Measurements from ENCODE around the gene AIFM2.
A peak's percentile ranks its signal among the peaks of the same experiment; 100 is the strongest.
"Not testable (repeated sequence)": the region's sequence is repeated elsewhere in the genome, so short reads cannot be mapped to it uniquely, and the experiment has no call there.

AIFM2 gene

GRCh38 chr10:70145666-70146488 lies 13.3 kb upstream of the AIFM2 start:
- peak; percentile 73 for DNase-seq

DNA sequence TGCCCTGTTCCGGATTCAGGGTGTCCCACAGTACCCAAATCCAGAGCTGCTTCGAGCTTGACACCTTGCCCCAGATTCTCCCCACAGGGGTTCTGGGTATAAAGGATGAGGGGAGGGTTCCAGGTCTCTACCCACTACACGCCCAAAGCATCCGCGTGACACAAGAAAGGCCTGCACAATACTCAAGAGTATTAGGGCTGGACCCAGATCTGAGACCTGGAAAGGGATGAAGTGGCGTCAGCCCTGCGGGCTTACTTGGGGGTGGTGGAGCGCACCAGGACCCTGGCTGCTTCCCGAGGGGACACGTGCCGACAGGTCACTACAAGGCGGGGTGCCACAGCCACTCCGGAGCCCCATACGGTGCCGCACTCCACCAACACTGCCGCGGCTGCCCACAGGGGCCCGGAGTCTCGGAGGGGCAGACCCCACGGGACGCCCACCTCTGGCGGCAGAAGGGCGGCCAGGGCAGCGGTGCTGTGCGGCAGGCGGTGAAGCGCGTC lies 12.6 kb upstream of the AIFM2 start:
- no peak for DNase-seq

GRCh38 chr10:70144372-70145110 lies 11.9 kb upstream of the AIFM2 start:
- no peak for DNase-seq

DNA sequence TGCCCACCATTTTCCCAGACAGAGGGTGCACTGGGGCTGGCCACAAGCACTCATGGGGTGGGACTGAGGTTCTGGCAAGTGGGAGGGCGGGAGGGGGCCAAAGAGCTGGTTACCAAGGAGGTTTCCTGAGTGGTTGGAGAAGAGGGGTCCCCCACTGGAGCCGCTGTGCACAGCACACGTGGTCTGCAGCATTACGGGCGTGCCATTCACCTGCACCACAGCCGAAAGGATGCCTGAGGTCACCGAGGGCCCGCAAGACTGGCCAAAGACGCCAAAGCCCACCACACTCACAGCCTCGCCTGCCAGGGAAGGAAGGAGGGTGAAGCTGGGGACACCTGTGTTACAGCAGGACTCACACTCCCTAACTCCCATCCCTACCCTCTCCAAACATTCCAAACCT lies 9.9 kb upstream of the AIFM2 start:
- no peak for DNase-seq

DNA sequence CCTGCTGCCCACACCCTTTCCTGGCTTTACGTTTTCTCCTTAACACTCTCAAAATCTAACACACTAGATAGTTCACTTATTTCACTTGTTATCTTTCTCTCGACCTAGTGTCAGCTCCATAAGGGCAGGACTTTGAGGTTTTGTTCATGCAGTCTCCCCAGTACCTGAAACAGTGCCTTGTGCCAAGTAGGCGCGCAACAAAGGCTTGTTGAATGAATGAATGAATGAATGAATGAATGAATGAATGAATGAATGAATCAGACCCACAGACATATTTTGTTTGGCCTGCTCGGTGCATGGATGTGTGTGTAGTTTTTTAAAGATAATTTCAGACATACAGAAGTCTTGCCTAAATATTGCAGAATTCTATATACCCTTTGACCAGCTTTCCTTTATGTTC lies 7.7 kb upstream of the AIFM2 start:
- DNase-seq: no peak

GRCh38 chr10:70139997-70140250 lies 7.3 kb upstream of the AIFM2 start:
- no peak for DNase-seq

GRCh38 chr10:70139151-70139996 lies 6.7 kb upstream of the AIFM2 start:
- DNase-seq: no peak

DNA sequence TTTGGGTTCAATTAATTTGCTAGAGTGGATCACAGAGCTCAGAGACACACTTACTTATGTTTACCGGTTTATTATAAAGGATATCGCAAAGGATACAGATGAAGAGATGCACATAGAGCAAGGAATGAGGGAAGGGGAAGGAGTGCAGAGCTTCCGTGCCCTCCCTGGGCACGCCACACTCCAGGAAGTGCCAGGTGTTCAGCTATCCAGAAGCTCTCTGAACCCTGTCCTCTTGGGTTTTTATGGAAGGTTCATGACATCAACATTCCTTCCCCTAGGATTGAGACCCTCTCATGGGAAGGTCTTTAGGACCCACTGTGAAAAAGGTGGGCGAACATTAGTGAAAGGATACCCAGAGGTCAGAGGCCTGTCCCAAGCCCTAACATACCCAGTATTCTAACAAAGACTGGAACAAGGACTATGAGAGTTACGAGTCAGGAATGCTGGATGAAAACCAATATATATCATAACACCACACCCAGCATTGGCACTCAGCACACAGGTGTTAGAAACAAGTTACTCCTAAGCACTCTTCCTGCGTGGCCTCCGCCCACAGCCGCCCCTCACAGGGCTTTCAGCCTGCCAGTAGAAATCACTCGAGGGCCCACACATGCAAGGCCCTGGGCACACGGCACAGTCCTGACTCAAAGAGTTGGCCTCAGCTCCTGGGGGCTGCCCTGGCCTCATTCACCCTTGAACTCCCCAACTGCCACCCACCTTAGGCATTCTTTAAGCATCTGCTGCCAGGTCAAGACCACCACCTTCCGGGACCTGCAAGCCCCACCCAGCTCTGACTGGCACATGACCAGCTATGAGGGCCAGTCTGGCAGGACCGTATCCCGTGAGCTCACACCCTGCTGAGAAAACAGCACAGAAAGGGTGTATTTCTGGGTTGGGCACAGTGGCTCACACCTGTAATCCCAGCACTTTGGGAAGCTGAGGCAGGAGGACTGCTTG lies 5.6 kb upstream of the AIFM2 start:
- no peak for DNase-seq

GRCh38 chr10:70137135-70137534 lies 4.5 kb upstream of the AIFM2 start:
- no peak for DNase-seq

DNA sequence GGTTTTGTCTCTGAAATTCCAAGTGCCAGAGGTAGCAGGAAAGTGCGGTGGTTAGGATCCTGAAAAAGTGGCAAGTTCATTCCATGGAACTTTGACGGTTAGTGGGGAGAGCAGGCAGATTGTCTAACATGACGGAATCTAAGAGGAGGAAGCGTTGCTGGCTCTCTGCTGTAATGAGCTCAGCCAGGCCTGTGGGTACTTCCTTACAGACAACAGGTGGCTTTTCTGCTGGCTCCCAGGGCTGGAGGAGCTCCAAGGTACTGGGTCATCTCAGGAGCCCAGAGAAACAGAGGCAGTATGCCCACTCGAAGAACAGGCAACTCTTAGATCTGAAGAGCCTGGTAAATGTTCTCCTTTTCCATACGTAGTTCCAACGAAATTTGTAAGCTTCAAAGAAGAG lies 3.1 kb upstream of the AIFM2 start:
- DNase-seq: no peak

- no peak for DNase-seq
Observed at GRCh38 chr10:70135046-70135445, 2.4 kb upstream of the AIFM2 start.

GRCh38 chr10:70131560-70131937 lies 1.1 kb downstream of the AIFM2 start:
- DNase-seq: no peak

DNA sequence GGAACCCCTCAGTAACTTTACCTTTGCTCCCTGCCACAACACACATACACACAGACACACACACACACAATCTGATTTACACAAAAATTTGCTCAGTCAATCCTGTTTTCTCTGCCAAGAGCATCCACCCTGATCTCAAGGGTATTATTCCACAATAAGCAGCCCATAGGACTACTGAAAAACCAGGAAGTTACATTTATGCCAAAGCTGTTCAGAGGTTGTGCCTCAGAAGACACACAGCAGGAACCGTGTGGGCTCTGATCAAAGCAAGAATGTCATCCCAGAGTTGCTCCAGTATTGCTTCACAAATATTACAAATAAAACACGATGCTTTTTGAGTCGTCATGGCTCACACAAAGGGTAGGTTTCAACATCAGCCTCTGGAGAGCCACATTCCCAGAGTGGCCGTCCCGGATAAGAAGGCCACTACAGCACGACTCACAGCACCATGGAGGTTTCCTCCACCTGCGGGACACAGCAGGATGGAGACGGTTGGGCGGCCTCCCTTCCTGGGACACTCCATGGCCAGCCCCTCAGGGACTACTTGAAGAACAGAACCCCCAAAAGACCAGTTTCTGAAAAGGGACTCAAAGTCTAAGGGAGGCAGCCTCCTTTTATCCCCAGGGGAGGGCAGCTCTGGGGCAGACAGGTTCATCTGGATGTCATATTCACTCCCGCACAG lies 1.6 kb downstream of the AIFM2 start:
- no peak for DNase-seq

- DNase-seq: no peak
Observed at GRCh38 chr10:70126700-70127395, 5.8 kb downstream of the AIFM2 start.

GRCh38 chr10:70125918-70126552 lies 6.6 kb downstream of the AIFM2 start:
- DNase-seq: no peak

- no peak for DNase-seq
Observed at GRCh38 chr10:70124918-70125317, 7.7 kb downstream of the AIFM2 start.

GRCh38 chr10:70124415-70124814 lies 8.2 kb downstream of the AIFM2 start:
- DNase-seq: no peak

- DNase-seq: no peak
Observed at GRCh38 chr10:70123817-70124216, 8.8 kb downstream of the AIFM2 start.

DNA sequence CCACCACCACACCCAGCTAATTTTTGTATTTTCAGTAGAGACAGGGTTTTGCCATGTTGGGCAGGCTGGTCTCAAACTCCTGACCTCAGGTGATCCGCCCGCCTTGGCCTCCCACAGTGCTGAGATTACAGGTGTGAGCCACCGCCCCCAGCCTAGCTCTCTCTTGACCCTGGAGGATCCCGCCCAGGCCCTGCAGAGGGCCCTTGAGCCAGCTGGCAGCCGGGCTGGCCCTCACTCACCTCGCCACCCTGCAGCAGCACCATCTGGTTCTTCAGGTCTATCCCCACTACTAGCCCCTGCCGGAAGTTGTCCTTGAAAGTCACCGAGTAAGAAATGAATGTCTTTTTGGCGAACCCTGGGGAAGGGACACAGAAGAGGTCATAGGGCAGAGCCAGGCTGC lies 9.5 kb downstream of the AIFM2 start:
- not testable (repeated sequence) for DNase-seq

GRCh38 chr10:70122742-70123141 lies 9.9 kb downstream of the AIFM2 start:
- no peak for DNase-seq

Data from CD4-positive, alpha-beta T cell treated with Interleukin-21 for 1 hour (primary cell).